Measurements from ENCODE around the gene EHF. TPM values are rescaled to one million over a fixed set of nuclear protein-coding genes. Genes with fewer than 3 reads are reported as not detected.

EHF gene
- total and polyA plus RNA-seq, 2 donors (not counting 1 experiment from before 2014, with no cell fraction given) = 0.51 TPM; not detected in 1

- no peaks in the 10 kb centered on the region for H4K20me1 ChIP-seq (ENCODE audit: control insufficient read depth, extremely low read depth, insufficient read depth, low read length)
- H2AFZ ChIP-seq (ENCODE audit: low read length) = no peak overlapping the region
- no peak overlapping the region for H3K27ac ChIP-seq (ENCODE audit: insufficient read depth, low read length)
- no peaks in the 10 kb centered on the region for H3K36me3 ChIP-seq (ENCODE audit: control insufficient read depth, insufficient read depth, low read length)
- no peaks in the 10 kb centered on the region for H3K79me2 ChIP-seq (ENCODE audit: control insufficient read depth, insufficient read depth, low read length)
- DNase-seq (ENCODE audit: low read depth in 2 of 2) = no peak
- H3K4me3 ChIP-seq (replicated peaks in 1 of 4; ENCODE audit: control extremely low read depth in 1 of 4, insufficient read depth in 1 of 4, low read depth in 3 of 4, low read length in 4 of 4) = no peak overlapping the region
- H3K9me3 ChIP-seq (ENCODE audit: control insufficient read depth, insufficient read depth, low read depth, low read length) = no peaks in the 10 kb centered on the region
- no peak overlapping the region for H3K4me2 ChIP-seq (ENCODE audit: extremely low read depth, insufficient read depth, low read length)
- H3K27me3 ChIP-seq (ENCODE audit: control insufficient read depth, insufficient read depth, low read length) = no peaks in the 10 kb centered on the region
- no peak overlapping the region for H3K9ac ChIP-seq (ENCODE audit: insufficient read depth, low read length)
- no peaks in the 10 kb centered on the region for H3K4me1 ChIP-seq (ENCODE audit: control insufficient read depth, extremely low read depth, insufficient read depth, low read length)
- TF ChIP-seq, protein P1, sequence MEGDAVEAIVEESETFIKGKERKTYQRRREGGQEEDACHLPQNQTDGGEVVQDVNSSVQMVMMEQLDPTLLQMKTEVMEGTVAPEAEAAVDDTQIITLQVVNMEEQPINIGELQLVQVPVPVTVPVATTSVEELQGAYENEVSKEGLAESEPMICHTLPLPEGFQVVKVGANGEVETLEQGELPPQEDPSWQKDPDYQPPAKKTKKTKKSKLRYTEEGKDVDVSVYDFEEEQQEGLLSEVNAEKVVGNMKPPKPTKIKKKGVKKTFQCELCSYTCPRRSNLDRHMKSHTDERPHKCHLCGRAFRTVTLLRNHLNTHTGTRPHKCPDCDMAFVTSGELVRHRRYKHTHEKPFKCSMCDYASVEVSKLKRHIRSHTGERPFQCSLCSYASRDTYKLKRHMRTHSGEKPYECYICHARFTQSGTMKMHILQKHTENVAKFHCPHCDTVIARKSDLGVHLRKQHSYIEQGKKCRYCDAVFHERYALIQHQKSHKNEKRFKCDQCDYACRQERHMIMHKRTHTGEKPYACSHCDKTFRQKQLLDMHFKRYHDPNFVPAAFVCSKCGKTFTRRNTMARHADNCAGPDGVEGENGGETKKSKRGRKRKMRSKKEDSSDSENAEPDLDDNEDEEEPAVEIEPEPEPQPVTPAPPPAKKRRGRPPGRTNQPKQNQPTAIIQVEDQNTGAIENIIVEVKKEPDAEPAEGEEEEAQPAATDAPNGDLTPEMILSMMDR (conservative IDR thresholded peaks at IDR 0.05 in 1 of 2, IDR thresholded peaks at IDR 0.05 in 1 of 2; ENCODE audit: low read depth in 1 of 2, low read length in 2 of 2) = no peak
- no peak for TF ChIP-seq EZH2 (IDR thresholded peaks at IDR 0.05; ENCODE audit: low read length, missing control alignments)
Observed at GRCh38 chr11:34627197-34627596, 6.3 kb downstream of the EHF start.

DNA sequence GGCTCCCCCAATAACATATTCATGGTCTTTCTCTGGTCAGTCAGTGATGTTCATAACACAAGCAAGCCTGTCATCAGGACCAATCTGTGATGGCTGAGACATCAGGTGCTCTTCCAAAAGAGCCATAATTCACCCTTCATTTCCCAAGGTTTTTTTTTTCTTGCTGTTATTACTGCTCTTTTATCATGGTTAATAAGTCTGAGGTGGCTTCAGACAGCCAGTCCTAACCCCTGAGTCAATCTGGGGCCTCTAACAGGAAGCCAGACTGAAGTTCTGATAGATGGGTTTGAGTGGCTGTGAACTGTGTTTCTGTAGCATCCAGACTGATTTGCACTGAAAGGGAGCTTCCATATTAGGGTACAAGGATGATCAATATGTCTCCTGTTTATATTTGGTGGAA lies 8.8 kb downstream of the EHF start:
- H3K9me3 ChIP-seq (ENCODE audit: control insufficient read depth, insufficient read depth, low read depth, low read length) = no peaks in the 10 kb centered on the region
- no peaks in the 10 kb centered on the region for H4K20me1 ChIP-seq (ENCODE audit: control insufficient read depth, extremely low read depth, insufficient read depth, low read length)
- H3K4me1 ChIP-seq (ENCODE audit: control insufficient read depth, extremely low read depth, insufficient read depth, low read length) = peaks cover 4% of the 10 kb centered on the region
- no peak overlapping the region for H3K4me3 ChIP-seq (replicated peaks in 1 of 4; ENCODE audit: control extremely low read depth in 1 of 4, insufficient read depth in 1 of 4, low read depth in 3 of 4, low read length in 4 of 4)
- H3K27ac ChIP-seq (ENCODE audit: insufficient read depth, low read length) = no peak overlapping the region
- H3K79me2 ChIP-seq (ENCODE audit: control insufficient read depth, insufficient read depth, low read length) = no peaks in the 10 kb centered on the region
- no peaks in the 10 kb centered on the region for H3K36me3 ChIP-seq (ENCODE audit: control insufficient read depth, insufficient read depth, low read length)
- H2AFZ ChIP-seq (ENCODE audit: low read length) = no peak overlapping the region
- no peak overlapping the region for H3K9ac ChIP-seq (ENCODE audit: insufficient read depth, low read length)
- H3K27me3 ChIP-seq (ENCODE audit: control insufficient read depth, insufficient read depth, low read length) = no peaks in the 10 kb centered on the region
- TF ChIP-seq, protein P1 (conservative IDR thresholded peaks at IDR 0.05 in 1 of 2, IDR thresholded peaks at IDR 0.05 in 1 of 2; ENCODE audit: low read depth in 1 of 2, low read length in 2 of 2) = no peak
- TF ChIP-seq EZH2 (IDR thresholded peaks at IDR 0.05; ENCODE audit: low read length, missing control alignments) = no peak
- DNase-seq (ENCODE audit: low read depth in 2 of 2) = no peak
- H3K4me2 ChIP-seq (ENCODE audit: extremely low read depth, insufficient read depth, low read length) = no peak overlapping the region

GRCh38 chr11:34630544-34630943 lies 9.7 kb downstream of the EHF start:
- no peak overlapping the region for H3K4me2 ChIP-seq (ENCODE audit: extremely low read depth, insufficient read depth, low read length)

More at GRCh38 chr11:34630544-34630943, 9.7 kb downstream of the EHF start:
- no peaks in the 10 kb centered on the region for H3K27me3 ChIP-seq (ENCODE audit: control insufficient read depth, insufficient read depth, low read length)
- H4K20me1 ChIP-seq (ENCODE audit: control insufficient read depth, extremely low read depth, insufficient read depth, low read length) = no peaks in the 10 kb centered on the region
- H3K4me1 ChIP-seq (ENCODE audit: control insufficient read depth, extremely low read depth, insufficient read depth, low read length) = peaks cover 4% of the 10 kb centered on the region
- no peak overlapping the region for H3K27ac ChIP-seq (ENCODE audit: insufficient read depth, low read length)
- H2AFZ ChIP-seq (ENCODE audit: low read length) = no peak overlapping the region
- H3K9me3 ChIP-seq (ENCODE audit: control insufficient read depth, insufficient read depth, low read depth, low read length) = no peaks in the 10 kb centered on the region
- H3K9ac ChIP-seq (ENCODE audit: insufficient read depth, low read length) = no peak overlapping the region
- no peaks in the 10 kb centered on the region for H3K36me3 ChIP-seq (ENCODE audit: control insufficient read depth, insufficient read depth, low read length)
- TF ChIP-seq, protein P1 (conservative IDR thresholded peaks at IDR 0.05 in 1 of 2, IDR thresholded peaks at IDR 0.05 in 1 of 2; ENCODE audit: low read depth in 1 of 2, low read length in 2 of 2) = no peak
- TF ChIP-seq EZH2 (IDR thresholded peaks at IDR 0.05; ENCODE audit: low read length, missing control alignments) = no peak
- no peak for DNase-seq (ENCODE audit: low read depth in 2 of 2)
- no peaks in the 10 kb centered on the region for H3K79me2 ChIP-seq (ENCODE audit: control insufficient read depth, insufficient read depth, low read length)
- no peak overlapping the region for H3K4me3 ChIP-seq (replicated peaks in 1 of 4; ENCODE audit: control extremely low read depth in 1 of 4, insufficient read depth in 1 of 4, low read depth in 3 of 4, low read length in 4 of 4)

All from fibroblast of lung (primary cell).